Endothelial cell (in vitro differentiated cells): Measurements from ENCODE around the gene CDON. TPM values are rescaled to one million over a fixed set of nuclear protein-coding genes. Genes with fewer than 3 reads are reported as not detected.

Experiments used
- DNase-seq: peaks from one replicate; pipeline ENCODE4 v3.0.0; 2021; ENCODE audit warnings: low spot score
- H3K27ac Mint-ChIP-seq: one replicate; pipeline ENCODE4 v1.8.0; 2021; ENCODE audit warnings: mixed read lengths, inconsistent platforms; ENCODE audit not compliant: unreplicated experiment
- H3K27me3 Mint-ChIP-seq: one replicate; pipeline ENCODE4 v1.8.0; 2021; ENCODE audit warnings: mild to moderate bottlenecking, moderate library complexity, mixed read lengths, inconsistent platforms; ENCODE audit not compliant: unreplicated experiment
- H3K36me3 Mint-ChIP-seq: one replicate; pipeline ENCODE4 v1.8.0; 2021; ENCODE audit warnings: mild to moderate bottlenecking, low read depth, mixed read lengths, inconsistent platforms; ENCODE audit not compliant: unreplicated experiment
- H3K4me1 Mint-ChIP-seq: one replicate; pipeline ENCODE4 v1.8.0; 2021; ENCODE audit warnings: mild to moderate bottlenecking, mixed read lengths, inconsistent platforms; ENCODE audit not compliant: unreplicated experiment
- H3K4me3 Mint-ChIP-seq: one replicate; pipeline ENCODE4 v1.8.0; 2021; ENCODE audit warnings: mild to moderate bottlenecking, mixed read lengths, inconsistent platforms; ENCODE audit not compliant: unreplicated experiment
- H3K9me3 Mint-ChIP-seq: one replicate; pipeline ENCODE4 v1.8.0; 2021; ENCODE audit warnings: mixed read lengths, inconsistent platforms; ENCODE audit not compliant: unreplicated experiment
- total RNA-seq: library from RNA; stranded (reverse); fragmentation: NEBNext Ultra II Directional; extraction: Animal tissue kit (Norgen Biotek cat#: 25700); gene quantifications from one replicate; pipeline ENCODE4 v1.2.1, GENCODE V29; 2021; ENCODE audit not compliant: unreplicated experiment
- TF ChIP-seq, protein P1 (sequence below): fragments of 200-600 bp; sonication (generic); IDR thresholded peaks from one replicate; pipeline ENCODE4 v1.5.0; 2021; ENCODE audit warnings: antibody characterized with exemption; ENCODE audit not compliant: unreplicated experiment

Gene CDON
- total RNA-seq, 1 donor from 2014 or later: 25.2 TPM

GRCh38 chr11:126082251-126083109 is 19.8 kb upstream of the CDON start:
- Mint-ChIP-seq H3K4me3 (no peak overlapping the region), H3K27me3 (no peaks in the 10 kb centered on the region)

GRCh38 chr11:126081915-126082250 is 19.2 kb upstream of the CDON start:
- Mint-ChIP-seq H3K27me3 (peaks cover 2% of the 10 kb centered on the region), H3K4me3 (no peak overlapping the region), H3K9me3 (no peaks in the 10 kb centered on the region), H3K27ac (no peak overlapping the region), H3K4me1 (peaks cover 15% of the 10 kb centered on the region), H3K36me3 (no peaks in the 10 kb centered on the region)
- DNase-seq: no peak
- TF ChIP-seq, protein P1, sequence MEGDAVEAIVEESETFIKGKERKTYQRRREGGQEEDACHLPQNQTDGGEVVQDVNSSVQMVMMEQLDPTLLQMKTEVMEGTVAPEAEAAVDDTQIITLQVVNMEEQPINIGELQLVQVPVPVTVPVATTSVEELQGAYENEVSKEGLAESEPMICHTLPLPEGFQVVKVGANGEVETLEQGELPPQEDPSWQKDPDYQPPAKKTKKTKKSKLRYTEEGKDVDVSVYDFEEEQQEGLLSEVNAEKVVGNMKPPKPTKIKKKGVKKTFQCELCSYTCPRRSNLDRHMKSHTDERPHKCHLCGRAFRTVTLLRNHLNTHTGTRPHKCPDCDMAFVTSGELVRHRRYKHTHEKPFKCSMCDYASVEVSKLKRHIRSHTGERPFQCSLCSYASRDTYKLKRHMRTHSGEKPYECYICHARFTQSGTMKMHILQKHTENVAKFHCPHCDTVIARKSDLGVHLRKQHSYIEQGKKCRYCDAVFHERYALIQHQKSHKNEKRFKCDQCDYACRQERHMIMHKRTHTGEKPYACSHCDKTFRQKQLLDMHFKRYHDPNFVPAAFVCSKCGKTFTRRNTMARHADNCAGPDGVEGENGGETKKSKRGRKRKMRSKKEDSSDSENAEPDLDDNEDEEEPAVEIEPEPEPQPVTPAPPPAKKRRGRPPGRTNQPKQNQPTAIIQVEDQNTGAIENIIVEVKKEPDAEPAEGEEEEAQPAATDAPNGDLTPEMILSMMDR: no peak

More at GRCh38 chr11:126082251-126083109, 19.8 kb upstream of the CDON start:
- TF ChIP-seq, protein P1: no peak
- no peaks in the 10 kb centered on the region for H3K9me3 Mint-ChIP-seq
- no peaks in the 10 kb centered on the region for H3K36me3 Mint-ChIP-seq
- peaks cover 15% of the 10 kb centered on the region for H3K4me1 Mint-ChIP-seq
- no peak for DNase-seq
- no peak overlapping the region for H3K27ac Mint-ChIP-seq

DNA sequence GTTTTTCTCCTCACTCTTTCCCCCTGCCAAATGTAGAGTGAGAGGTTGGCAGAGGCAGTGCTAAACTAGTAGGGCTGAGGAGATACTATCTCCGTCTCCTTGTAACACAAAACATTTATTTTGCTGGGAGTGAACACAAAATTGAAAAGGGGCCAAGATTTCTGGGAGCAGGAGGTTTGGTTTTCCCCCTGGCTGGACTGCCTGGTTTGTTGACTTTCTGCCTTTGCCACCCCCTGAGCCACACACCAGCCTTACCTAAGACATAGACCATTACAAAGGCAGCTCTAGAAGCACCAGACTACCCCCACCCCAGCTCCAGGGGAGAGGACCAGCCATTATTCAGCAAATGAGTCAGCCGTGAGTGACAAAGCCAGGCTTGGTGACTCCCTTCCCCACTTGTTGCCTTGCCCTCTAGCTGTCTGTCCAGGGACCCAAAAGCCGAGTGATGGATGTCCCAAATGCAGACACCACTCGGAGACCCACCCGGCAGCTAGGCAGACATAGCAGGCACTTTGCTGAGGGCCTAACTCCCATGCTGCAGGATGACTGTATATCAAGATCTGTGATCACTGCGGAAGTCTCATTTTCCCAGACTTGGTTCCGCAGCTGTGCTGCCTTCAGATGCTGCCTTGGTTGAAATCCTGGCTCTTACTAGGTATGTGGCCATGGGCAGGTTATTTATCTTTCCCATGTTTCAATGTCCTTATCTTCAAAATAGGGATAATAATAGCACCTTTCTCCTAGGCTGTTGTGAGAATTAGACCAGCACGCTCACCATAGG is 17.7 kb upstream of the CDON start:
- no peak for DNase-seq
- Mint-ChIP-seq H3K36me3 (no peaks in the 10 kb centered on the region), H3K27me3 (peaks cover 2% of the 10 kb centered on the region), H3K27ac (no peak overlapping the region), H3K4me3 (no peak overlapping the region), H3K9me3 (no peaks in the 10 kb centered on the region), H3K4me1 (peaks cover 15% of the 10 kb centered on the region)
- TF ChIP-seq, protein P1: no peak

GRCh38 chr11:126079621-126080124 is 17.0 kb upstream of the CDON start:
- no peak overlapping the region for H3K27ac Mint-ChIP-seq
- H3K9me3 Mint-ChIP-seq: no peaks in the 10 kb centered on the region
- peaks cover 2% of the 10 kb centered on the region for H3K27me3 Mint-ChIP-seq
- no peak overlapping the region for H3K4me3 Mint-ChIP-seq
- DNase-seq: no peak
- no peaks in the 10 kb centered on the region for H3K36me3 Mint-ChIP-seq
- TF ChIP-seq, protein P1: no peak
- H3K4me1 Mint-ChIP-seq: peaks cover 15% of the 10 kb centered on the region
